Central memory CD8-positive, alpha-beta T cell (primary cell): Measurements from ENCODE around the gene MRPL49.
"Not testable (repeated sequence)": the region's sequence is repeated elsewhere in the genome, so short reads cannot be mapped to it uniquely, and the experiment has no call there.

Experiments
- ATAC-seq: fragments of 150-1000 bp; cut with Tn5 transposase; replicated peaks from 2 replicates; pipeline ENCODE4 v1.10.0; 2022; ENCODE audit warnings: mild to moderate bottlenecking, moderate FRiP score, moderate number of reproducible peaks; ENCODE audit not compliant: poor library complexity, severe bottlenecking; ENCODE audit errors: extremely low read depth
- DNase-seq, 2 donors: peaks; one replicate each; pipeline ENCODE4 v3.0.0; 2021; ENCODE audit warnings: low spot score in 2 of 2
- H3K27ac Mint-ChIP-seq: one replicate; pipeline ENCODE4 v1.8.0; 2022; ENCODE audit warnings: low read depth, mild to moderate bottlenecking, moderate library complexity, mixed read lengths
- H3K27me3 Mint-ChIP-seq: one replicate; pipeline ENCODE4 v1.8.0; 2022; ENCODE audit warnings: mixed read lengths
- H3K36me3 Mint-ChIP-seq: one replicate; pipeline ENCODE4 v1.8.0; 2022; ENCODE audit warnings: mild to moderate bottlenecking, moderate library complexity, mixed read lengths; ENCODE audit not compliant: insufficient read depth
- H3K4me1 Mint-ChIP-seq: one replicate; pipeline ENCODE4 v1.8.0; 2022; ENCODE audit warnings: mixed read lengths
- H3K4me3 Mint-ChIP-seq: one replicate; pipeline ENCODE4 v1.8.0; 2022; ENCODE audit warnings: mild to moderate bottlenecking, moderate library complexity, mixed read lengths
- H3K9me3 Mint-ChIP-seq: one replicate; pipeline ENCODE4 v1.8.0; 2022; ENCODE audit warnings: mixed read lengths

The MRPL49 gene

DNA sequence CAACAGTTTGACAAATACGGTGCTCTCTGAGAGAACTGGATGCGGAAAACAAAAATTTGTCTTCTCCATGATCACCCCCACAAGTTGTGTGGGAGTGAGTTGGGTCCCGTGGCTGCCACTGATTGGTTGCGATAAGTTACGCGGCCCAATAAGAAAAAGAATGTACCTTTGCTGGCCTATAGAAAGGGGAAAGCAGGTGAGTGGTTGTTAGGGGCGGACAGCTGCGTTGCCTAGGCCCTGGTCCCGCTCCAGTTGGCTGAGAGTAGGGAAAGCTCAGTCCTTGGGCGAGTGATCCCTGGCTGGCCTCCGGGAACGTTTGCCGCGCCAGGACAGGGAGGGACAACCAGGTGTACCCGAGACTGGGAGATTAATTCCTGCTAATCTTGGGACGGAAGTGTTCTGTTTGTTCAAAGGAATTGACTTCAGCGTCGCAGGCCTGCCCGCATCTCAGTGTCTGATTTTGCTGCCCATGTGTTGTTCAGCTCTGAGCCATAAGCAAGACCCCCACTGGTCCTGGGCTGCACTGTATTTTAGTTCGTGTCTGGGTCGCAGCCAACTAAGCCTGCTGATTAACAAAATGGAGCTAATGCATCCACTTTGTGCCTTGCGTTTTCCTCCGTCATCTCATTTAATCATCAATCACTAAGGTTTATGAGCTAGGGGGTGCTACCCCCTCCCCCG lies 13.0 kb downstream of the MRPL49 start:
- H3K27me3 Mint-ChIP-seq, result no peaks in the 10 kb centered on the region
- ATAC-seq (peak; percentile 91), DNase-seq (peak; percentile 57 to 83)
- peaks cover 44% of the 10 kb centered on the region for H3K4me1 Mint-ChIP-seq
- H3K36me3 Mint-ChIP-seq, result peaks cover 24% of the 10 kb centered on the region
- H3K9me3 Mint-ChIP-seq, result no peaks in the 10 kb centered on the region
- H3K4me3 Mint-ChIP-seq, result peak overlapping the region; percentile 96
- H3K27ac Mint-ChIP-seq, result peak overlapping the region; percentile 99

- ATAC-seq (no peak), DNase-seq (no peak)
- Mint-ChIP-seq H3K4me1 (peaks cover 44% of the 10 kb centered on the region), H3K27ac (peak overlapping the region; percentile 99), H3K27me3 (no peaks in the 10 kb centered on the region), H3K36me3 (peaks cover 22% of the 10 kb centered on the region), H3K9me3 (no peaks in the 10 kb centered on the region), H3K4me3 (peak overlapping the region; percentile 96)
Observed at GRCh38 chr11:65135633-65136145, 13.6 kb downstream of the MRPL49 start.

DNA sequence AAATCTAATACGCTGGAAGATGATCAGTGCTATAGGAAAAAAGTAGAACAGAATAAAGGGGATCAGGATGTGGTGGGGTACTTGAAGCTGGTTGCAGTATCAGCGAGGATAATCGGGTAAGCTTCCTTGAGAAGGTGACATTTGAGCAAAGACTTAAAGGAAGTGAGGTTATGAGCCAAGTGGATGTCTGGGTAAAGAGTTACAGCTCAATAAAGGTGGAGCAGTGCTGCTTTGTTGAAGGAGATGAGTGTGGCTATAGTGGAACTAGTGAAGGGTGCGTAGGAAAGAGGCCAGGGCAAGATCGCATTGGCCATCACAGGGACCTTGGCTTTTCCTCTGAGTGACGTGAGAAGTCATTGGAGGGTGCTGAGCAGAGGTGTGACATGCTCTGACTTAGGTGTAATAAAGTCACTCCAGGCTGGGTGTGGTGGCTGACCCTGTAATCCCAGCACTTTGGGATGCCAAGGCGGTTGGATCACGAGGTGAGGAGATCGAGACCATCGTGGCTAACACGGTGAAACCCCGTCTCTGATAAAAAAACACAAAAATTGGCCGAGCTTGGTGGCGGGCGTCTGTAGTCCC lies 14.5 kb downstream of the MRPL49 start:
- H3K4me1 Mint-ChIP-seq, result peaks cover 37% of the 10 kb centered on the region
- ATAC-seq (no peak), DNase-seq (no peak)
- H3K27ac Mint-ChIP-seq, result peak overlapping the region; percentile 99
- H3K27me3 Mint-ChIP-seq, result peaks cover 4% of the 10 kb centered on the region
- no peaks in the 10 kb centered on the region for H3K9me3 Mint-ChIP-seq
- H3K4me3 Mint-ChIP-seq, result peak overlapping the region; percentile 96
- H3K36me3 Mint-ChIP-seq, result peaks cover 19% of the 10 kb centered on the region

DNA sequence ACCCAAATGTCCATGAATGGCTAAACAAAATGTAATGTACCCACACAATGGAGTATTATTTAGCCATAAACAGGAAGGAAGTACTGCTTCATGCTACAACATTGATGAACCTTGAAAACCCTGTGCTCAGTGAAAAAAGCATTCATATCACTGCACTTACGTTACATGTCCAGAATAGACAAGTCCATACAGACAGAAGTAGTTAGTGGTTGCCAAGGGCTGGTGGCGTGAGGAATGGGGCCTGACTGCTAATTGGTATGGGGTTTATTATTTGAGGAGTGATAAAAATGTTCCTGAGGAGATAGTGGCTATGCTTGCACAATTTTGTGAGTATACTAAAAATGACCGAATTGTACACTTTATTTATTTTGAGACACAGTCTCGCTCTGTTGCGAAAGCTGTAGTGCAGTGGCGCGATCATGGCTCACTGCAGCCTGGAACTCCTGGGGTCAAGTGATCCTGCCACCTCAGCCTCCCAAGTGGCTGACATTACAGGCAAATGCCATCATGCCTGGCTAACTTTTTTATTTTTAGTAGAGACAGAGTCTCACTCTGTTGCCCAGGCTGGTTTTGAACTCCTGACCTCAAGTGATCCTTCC lies 19.9 kb downstream of the MRPL49 start:
- Mint-ChIP-seq H3K9me3 (no peaks in the 10 kb centered on the region), H3K27me3 (peaks cover 16% of the 10 kb centered on the region), H3K4me3 (no peak overlapping the region), H3K4me1 (no peaks in the 10 kb centered on the region), H3K36me3 (peaks cover 3% of the 10 kb centered on the region), H3K27ac (no peak overlapping the region)
- no peak for ATAC-seq
- DNase-seq, result no peak

DNA sequence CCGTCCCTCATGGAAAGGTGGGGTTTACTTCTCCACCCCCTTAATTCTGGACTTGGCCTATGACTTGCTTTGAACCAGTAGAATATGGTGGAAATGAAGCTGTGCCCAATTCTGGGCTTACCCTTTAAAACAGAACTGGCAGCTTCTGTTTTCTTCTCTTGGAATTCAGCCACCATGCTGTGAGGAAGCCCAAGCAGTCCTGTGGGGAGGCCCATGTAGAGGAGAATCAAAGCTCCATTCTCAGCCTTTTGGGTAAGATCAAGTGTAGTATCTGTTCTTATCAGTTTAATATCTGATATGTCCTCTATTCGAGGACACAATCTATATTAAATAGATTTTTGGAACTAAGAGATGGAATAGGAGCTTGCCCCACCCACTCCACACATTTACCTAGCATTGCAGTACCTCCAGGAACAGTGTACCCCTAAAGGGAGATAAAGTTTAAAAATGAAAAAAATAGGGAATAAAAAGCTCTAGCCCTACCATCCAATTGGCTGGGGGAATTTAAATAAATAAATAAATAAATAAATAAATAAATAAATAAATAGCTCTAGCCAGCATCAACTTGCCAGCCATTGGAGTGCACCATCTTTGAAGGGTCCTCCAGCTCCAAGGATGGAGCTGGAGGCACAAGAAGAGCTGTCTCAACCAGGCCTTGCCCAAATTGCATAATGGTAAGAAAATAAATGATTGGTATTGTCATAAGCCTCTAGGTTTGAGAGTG lies 25.4 kb downstream of the MRPL49 start:
- DNase-seq, result no peak
- Mint-ChIP-seq H3K36me3 (peaks cover 5% of the 10 kb centered on the region), H3K9me3 (no peaks in the 10 kb centered on the region), H3K27me3 (peaks cover 7% of the 10 kb centered on the region), H3K27ac (no peak overlapping the region), H3K4me1 (no peaks in the 10 kb centered on the region), H3K4me3 (no peak overlapping the region)
- no peak for ATAC-seq

DNA sequence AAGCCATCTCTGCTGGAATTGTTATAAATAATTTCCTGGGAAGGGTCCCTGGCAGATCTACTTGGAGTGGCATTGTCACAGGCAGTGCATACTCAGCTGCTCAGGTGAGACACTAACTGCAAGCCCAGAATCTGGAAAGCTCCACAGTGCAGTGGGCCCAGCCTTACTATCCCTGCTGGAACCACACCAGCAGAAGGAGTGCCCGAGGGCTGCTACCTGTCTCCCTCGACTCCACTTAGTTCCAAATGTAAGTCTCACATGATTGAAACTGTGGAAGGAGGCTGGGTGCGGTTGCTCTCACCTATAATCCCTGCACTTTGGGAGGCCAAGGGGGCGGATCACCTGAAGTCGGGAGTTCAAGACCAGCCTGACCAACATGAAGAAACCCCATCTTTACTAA lies 26.5 kb downstream of the MRPL49 start:
- ATAC-seq (no peak), DNase-seq (no peak)
- H3K9me3 Mint-ChIP-seq, result no peaks in the 10 kb centered on the region
- peaks cover 5% of the 10 kb centered on the region for H3K36me3 Mint-ChIP-seq
- no peak overlapping the region for H3K4me3 Mint-ChIP-seq
- H3K27me3 Mint-ChIP-seq, result peaks cover 7% of the 10 kb centered on the region
- no peak overlapping the region for H3K27ac Mint-ChIP-seq
- no peaks in the 10 kb centered on the region for H3K4me1 Mint-ChIP-seq

GRCh38 chr11:65150131-65150508 lies 28.0 kb downstream of the MRPL49 start:
- not testable (repeated sequence) for H3K27me3 Mint-ChIP-seq

DNA sequence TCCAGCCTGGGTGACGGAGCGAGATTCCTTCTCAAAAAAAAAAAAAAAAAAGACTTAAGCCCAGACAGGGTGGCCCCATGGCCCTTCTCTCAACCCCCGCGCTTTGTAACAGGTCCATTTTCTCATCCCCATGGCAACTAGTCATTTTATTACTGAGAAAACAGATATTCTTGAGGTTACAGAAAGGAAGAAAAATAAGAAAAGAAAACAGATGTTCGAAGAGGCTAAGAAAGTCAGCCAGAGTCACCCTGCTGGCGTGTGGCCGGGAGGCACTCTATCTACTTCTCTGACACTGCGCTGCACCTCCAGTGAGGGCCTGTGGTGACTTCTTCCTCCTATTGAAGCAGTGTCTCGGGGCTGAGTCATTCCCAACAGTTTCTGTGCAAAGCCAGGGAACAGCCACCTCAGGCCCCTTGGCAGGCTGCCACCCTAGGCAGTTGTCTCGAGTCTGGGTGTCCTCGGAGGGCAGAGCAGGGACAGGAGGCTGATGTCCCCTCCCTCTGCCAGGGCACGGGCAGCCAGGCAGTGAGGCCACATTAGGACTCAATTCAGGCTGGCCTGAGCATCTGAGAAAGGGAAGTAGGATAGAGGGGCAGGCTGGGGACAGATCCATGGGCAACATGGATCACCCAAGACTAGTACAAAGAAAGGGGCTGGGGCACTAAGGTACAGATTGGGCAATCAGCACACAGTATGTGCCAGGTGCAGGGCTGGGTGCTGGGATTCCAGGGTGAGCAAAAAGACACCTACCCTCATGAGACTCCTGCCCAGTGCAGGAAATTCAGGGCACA lies 28.6 kb downstream of the MRPL49 start:
- Mint-ChIP-seq H3K4me3 (no peak overlapping the region), H3K4me1 (no peaks in the 10 kb centered on the region), H3K9me3 (no peaks in the 10 kb centered on the region), H3K27ac (no peak overlapping the region), H3K27me3 (peaks cover 3% of the 10 kb centered on the region), H3K36me3 (peaks cover 5% of the 10 kb centered on the region)
- DNase-seq, result no peak
- ATAC-seq, result no peak

More at GRCh38 chr11:65150131-65150508, 28.0 kb downstream of the MRPL49 start:
- DNase-seq, H3K4me1 Mint-ChIP-seq, H3K9me3 Mint-ChIP-seq, ATAC-seq, H3K27ac Mint-ChIP-seq, H3K36me3 Mint-ChIP-seq, H3K4me3 Mint-ChIP-seq: not testable (repeated sequence)

DNA sequence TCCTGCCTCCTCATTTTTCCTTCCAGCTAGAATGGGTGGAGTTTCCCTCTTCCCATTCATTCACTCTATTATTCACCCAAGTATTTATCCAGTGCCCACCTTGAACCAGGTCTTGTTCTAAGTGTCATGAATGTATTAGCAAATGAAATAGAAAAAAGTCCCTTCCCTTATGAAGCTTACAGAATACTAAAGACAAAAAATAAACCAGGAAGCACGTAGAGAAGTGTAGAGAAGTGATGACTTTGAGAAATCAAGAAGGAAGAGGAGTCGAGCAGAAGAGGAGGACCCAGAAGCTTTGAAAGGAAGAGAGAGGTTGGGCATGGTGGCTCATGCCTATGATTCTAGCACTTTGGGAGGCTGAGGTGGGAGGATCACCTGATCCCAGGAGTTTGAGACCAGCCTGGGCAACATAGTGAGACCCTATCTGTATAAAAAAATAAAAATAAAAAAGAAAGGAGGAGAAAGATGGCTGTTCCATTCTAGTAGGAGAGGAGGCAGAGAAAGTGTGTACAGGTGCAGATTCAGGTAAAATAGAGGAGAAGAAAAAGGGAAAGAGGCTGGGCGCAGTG lies 29.3 kb downstream of the MRPL49 start:
- Mint-ChIP-seq H3K36me3 (peaks cover 3% of the 10 kb centered on the region), H3K27me3 (no peaks in the 10 kb centered on the region), H3K9me3 (no peaks in the 10 kb centered on the region), H3K4me1 (no peaks in the 10 kb centered on the region), H3K27ac (no peak overlapping the region), H3K4me3 (no peak overlapping the region)
- no peak for DNase-seq
- ATAC-seq, result no peak

DNA sequence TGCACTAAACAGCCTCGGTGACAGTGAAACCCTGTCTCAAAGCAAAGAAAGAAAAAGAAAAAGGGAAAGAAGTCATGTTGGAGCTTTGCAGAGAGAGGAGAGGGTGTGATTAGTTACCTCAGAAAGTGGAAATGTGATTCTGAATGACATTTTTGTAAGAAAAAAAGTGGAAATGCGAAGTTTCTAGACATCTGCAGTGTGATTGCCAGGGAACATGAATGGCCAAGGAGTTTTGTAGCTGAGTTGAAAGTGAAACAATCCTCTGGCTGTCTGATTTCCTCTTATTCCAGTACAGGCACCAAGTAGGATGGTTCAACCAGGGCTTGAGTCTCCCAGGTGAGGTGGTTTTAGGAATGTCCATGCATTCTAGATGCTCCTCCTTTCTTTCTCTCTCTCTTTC lies 30.0 kb downstream of the MRPL49 start:
- no peak for ATAC-seq
- Mint-ChIP-seq H3K9me3 (no peaks in the 10 kb centered on the region), H3K4me1 (no peaks in the 10 kb centered on the region), H3K36me3 (peaks cover 3% of the 10 kb centered on the region), H3K4me3 (no peak overlapping the region), H3K27ac (peak overlapping the region; percentile 33), H3K27me3 (no peaks in the 10 kb centered on the region)
- DNase-seq, result no peak

DNA sequence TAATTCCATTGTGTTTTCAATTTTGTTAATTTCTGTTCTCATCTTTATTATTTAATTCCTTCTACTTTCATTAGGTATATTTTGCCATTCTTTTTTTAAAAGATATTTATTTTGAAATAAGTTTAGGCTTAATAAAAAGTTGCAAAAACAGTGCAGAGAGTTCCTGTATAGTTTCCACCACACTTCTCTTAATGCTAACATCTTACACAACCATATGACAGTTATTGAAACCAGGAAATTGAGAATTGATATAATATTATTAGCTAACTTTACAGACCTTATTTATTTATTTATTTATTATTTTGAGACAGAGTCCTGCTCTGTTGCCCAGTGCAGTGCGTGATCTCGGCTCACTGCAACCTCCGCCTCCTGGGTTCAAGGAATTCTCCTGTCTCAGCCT lies 34.1 kb downstream of the MRPL49 start:
- Mint-ChIP-seq H3K27me3 (no peaks in the 10 kb centered on the region), H3K36me3 (no peaks in the 10 kb centered on the region), H3K27ac (no peak overlapping the region), H3K9me3 (no peaks in the 10 kb centered on the region), H3K4me1 (no peaks in the 10 kb centered on the region), H3K4me3 (no peak overlapping the region)
- ATAC-seq (no peak), DNase-seq (no peak)

- Mint-ChIP-seq H3K27me3 (no peaks in the 10 kb centered on the region), H3K9me3 (no peaks in the 10 kb centered on the region), H3K36me3 (no peaks in the 10 kb centered on the region), H3K27ac (no peak overlapping the region), H3K4me1 (no peaks in the 10 kb centered on the region), H3K4me3 (no peak overlapping the region)
- DNase-seq, result no peak
- ATAC-seq, result no peak
Observed at GRCh38 chr11:65156926-65157325, 34.8 kb downstream of the MRPL49 start.
